Loucy (cell line): ENCODE measurements around the gene G6PC3.

Experiments used
- EZH2phosphoT487 ChIP-seq: fragments of 200-600 bp; IDR thresholded peaks from 2 replicates; pipeline ENCODE4 v1.6.1; 2018; ENCODE audit warnings: antibody characterized with exemption, mild to moderate bottlenecking, moderate library complexity, borderline replicate concordance
- TF ChIP-seq, protein P1 (sequence below): fragments of 200-600 bp; sonication (generic); conservative IDR thresholded peaks from 2 replicates; pipeline ENCODE4 v1.5.1; 2014; ENCODE audit warnings: mild to moderate bottlenecking, antibody characterized with exemption, low read length

GRCh38 chr17:44110823-44111633 is 40.5 kb downstream of the G6PC3 start:
- TF ChIP-seq, protein P1, sequence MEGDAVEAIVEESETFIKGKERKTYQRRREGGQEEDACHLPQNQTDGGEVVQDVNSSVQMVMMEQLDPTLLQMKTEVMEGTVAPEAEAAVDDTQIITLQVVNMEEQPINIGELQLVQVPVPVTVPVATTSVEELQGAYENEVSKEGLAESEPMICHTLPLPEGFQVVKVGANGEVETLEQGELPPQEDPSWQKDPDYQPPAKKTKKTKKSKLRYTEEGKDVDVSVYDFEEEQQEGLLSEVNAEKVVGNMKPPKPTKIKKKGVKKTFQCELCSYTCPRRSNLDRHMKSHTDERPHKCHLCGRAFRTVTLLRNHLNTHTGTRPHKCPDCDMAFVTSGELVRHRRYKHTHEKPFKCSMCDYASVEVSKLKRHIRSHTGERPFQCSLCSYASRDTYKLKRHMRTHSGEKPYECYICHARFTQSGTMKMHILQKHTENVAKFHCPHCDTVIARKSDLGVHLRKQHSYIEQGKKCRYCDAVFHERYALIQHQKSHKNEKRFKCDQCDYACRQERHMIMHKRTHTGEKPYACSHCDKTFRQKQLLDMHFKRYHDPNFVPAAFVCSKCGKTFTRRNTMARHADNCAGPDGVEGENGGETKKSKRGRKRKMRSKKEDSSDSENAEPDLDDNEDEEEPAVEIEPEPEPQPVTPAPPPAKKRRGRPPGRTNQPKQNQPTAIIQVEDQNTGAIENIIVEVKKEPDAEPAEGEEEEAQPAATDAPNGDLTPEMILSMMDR, result 0 out of 2 replicates have a peak, but pooled peaks have one; percentile 6
- TF ChIP-seq EZH2phosphoT487, result no peak
